Measurements from ENCODE around the gene RARRES2. TPM values are rescaled to one million over a fixed set of nuclear protein-coding genes. Genes with fewer than 3 reads are reported as not detected.

Gene RARRES2
- total RNA-seq, 1 donor from 2014 or later = 305 TPM

DNA sequence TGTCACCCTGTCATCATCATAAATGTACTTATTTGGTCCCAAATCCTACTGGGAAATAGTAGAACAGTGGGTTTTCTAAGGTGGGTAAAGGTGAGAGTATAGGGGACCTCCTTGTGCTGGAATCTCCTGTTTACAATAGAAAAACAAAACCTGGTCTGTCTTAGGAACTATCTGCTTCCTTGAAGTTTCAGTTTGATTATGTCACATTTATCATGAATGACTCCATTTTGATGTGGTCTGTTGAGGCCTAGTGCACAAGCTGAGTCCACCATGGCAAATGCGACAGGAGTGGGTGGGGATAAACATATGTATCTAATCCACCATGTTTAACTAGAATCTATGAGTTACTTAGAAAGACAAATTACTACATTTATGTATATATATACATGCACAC lies 14.2 kb upstream of the RARRES2 start:
- no peak overlapping the region for H3K27ac ChIP-seq
- intact Hi-C loops (cut with DNase I) = no loop called here

DNA sequence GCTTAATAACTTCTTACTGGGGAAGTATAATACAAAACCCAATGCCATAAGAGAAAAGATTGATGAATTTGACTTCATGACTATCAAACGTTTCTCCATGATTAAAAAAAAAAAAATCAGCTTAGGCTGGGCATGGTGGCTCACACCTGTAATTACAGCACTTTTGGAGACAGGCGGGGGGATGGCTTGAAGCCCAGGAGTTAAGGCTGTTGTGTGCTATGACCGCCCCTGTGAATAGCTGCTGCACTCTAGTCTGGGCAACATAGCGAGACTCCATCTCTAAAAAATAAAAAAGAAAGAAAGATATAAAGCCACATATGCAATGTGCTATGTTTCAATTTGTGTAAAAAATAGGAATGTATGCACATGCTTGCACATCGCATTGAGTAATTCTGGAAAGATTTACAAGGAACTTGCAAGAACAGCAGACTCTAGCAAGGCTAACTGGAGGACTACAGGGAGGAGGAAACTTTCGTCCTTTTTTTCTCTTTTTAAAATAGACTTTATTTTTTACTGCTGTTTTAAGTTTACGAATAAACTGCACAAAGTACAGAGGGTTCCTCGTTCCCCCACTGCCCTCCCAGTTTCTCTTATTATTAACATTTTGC lies 10.3 kb upstream of the RARRES2 start:
- Histone ChIP-seq H3K4me1 (no peaks in the 10 kb centered on the region), H3K9me3 (no peaks in the 10 kb centered on the region), H3K4me3 (no peak overlapping the region), H3K27me3 (no peaks in the 10 kb centered on the region), H3K27ac (peak overlapping the region; percentile 22), H3K36me3 (no peaks in the 10 kb centered on the region)
- intact Hi-C loops (cut with DNase I) = loop anchor here (5.0 kb wide), 1 partner anchor 496 kb away; no protein-coding TSS in a partner anchor
- DNase-seq (ENCODE audit: extremely low spot score in 2 of 2) = no peak
- TF ChIP-seq CTCF (IDR thresholded peaks at IDR 0.05) (no peak), POLR2A (IDR thresholded peaks at IDR 0.05) (no peak), POLR2AphosphoS5 (IDR thresholded peaks at IDR 0.05; ENCODE audit: insufficient read depth in 1 of 2, low read depth in 1 of 2) (no peak)

More for the DNA sequence above, 14.2 kb upstream of the RARRES2 start:
- TF ChIP-seq POLR2A (IDR thresholded peaks at IDR 0.05) (no peak), CTCF (IDR thresholded peaks at IDR 0.05) (no peak), POLR2AphosphoS5 (IDR thresholded peaks at IDR 0.05; ENCODE audit: insufficient read depth in 1 of 2, low read depth in 1 of 2) (no peak)
- no peak for DNase-seq (ENCODE audit: extremely low spot score in 2 of 2)
- peaks cover 4% of the 10 kb centered on the region for H3K4me1 ChIP-seq
- no peaks in the 10 kb centered on the region for H3K9me3 ChIP-seq
- H3K4me3 ChIP-seq = no peak overlapping the region
- H3K27me3 ChIP-seq = no peaks in the 10 kb centered on the region
- H3K36me3 ChIP-seq = no peaks in the 10 kb centered on the region

DNA sequence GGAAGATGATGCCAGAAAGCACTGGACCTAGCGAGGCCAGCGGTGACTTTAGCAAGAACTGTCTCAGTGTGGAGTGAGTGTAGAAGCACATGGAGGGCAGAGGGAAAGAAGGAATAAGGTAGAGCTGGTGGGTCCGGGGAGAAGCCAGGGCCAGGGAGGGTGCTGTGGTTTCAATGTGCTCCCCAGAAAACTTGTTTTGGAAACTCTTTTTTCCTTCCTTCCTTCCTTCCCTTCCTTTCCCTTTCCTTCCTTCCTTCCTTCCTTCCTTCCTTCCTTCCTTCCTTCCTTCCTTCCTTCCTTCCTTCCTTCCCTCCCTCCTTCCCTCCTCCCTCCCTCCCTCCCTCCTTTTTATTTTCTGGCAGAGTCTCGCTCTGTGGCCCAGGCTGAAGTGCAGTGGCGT lies 5.5 kb upstream of the RARRES2 start:
- H3K27ac ChIP-seq = no peak overlapping the region
- no peaks in the 10 kb centered on the region for H3K27me3 ChIP-seq
- intact Hi-C loops (cut with DNase I) = no loop called here
- no peak for DNase-seq (ENCODE audit: extremely low spot score in 2 of 2)
- no peaks in the 10 kb centered on the region for H3K36me3 ChIP-seq
- no peak for TF ChIP-seq CTCF (IDR thresholded peaks at IDR 0.05)
- no peak for TF ChIP-seq POLR2AphosphoS5 (IDR thresholded peaks at IDR 0.05; ENCODE audit: insufficient read depth in 1 of 2, low read depth in 1 of 2)
- no peak for TF ChIP-seq POLR2A (IDR thresholded peaks at IDR 0.05)
- H3K4me3 ChIP-seq = no peak overlapping the region
- H3K9me3 ChIP-seq = no peaks in the 10 kb centered on the region
- no peaks in the 10 kb centered on the region for H3K4me1 ChIP-seq

DNA sequence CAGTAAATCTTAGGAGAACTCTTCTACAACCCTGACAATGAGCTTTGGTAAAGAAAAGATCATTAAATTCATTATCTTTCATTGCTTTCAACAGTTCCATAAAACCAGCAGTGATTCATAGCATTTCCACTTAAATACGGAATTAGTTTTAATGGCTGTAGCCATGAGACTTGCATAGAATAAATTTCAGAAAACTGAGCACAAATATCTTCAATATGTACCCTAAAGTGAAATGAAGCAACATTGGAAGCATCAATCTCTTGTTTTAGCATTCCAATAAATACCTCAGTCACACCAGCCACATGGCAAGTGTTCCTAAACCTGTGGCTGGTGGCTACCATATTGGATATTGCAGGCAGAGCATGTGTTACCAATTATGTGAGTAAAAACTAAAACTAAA lies 3.6 kb upstream of the RARRES2 start:
- Histone ChIP-seq H3K4me3 (no peak overlapping the region), H3K27me3 (no peaks in the 10 kb centered on the region), H3K36me3 (no peaks in the 10 kb centered on the region), H3K27ac (no peak overlapping the region), H3K4me1 (peaks cover 14% of the 10 kb centered on the region), H3K9me3 (no peaks in the 10 kb centered on the region)
- intact Hi-C loops (cut with DNase I) = no loop called here
- DNase-seq (ENCODE audit: extremely low spot score in 2 of 2) = no peak
- TF ChIP-seq POLR2A (IDR thresholded peaks at IDR 0.05) = no peak

DNA sequence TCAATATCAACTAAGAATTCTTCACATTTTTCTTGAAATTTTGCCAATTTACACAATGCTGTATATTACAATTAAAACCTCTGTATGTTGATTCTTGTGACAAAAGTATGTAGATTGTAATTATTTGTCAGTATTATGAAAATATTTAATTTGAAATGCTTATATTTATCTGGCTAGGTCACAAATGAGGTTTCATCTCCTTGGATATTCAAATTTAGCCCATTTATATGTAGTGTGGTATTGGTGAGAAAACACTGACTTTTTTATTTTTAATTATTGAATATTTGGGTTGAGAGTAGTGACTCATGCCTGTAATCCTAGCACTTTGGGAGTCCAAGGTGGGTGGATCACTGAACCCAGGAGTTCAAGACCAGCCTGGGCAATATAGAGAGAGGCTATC lies 2.9 kb upstream of the RARRES2 start:
- no peaks in the 10 kb centered on the region for H3K27me3 ChIP-seq
- no peak for TF ChIP-seq POLR2AphosphoS5 (IDR thresholded peaks at IDR 0.05; ENCODE audit: insufficient read depth in 1 of 2, low read depth in 1 of 2)
- no peak for TF ChIP-seq POLR2A (IDR thresholded peaks at IDR 0.05)
- no peak for TF ChIP-seq CTCF (IDR thresholded peaks at IDR 0.05)
- H3K36me3 ChIP-seq = no peaks in the 10 kb centered on the region
- H3K27ac ChIP-seq = no peak overlapping the region
- H3K4me3 ChIP-seq = no peak overlapping the region
- peaks cover 22% of the 10 kb centered on the region for H3K4me1 ChIP-seq
- intact Hi-C loops (cut with DNase I) = no loop called here
- no peaks in the 10 kb centered on the region for H3K9me3 ChIP-seq
- no peak for DNase-seq (ENCODE audit: extremely low spot score in 2 of 2)

Data from vagina (tissue), 2 donors.